ENCODE results near the gene CLEC16A. TPM values are rescaled to one million over a fixed set of nuclear protein-coding genes. Genes with fewer than 3 reads are reported as not detected.

The CLEC16A gene
- total and polyA plus RNA-seq, 9 of the 15 experiments (the other 6 are each of a cell fraction or from before 2014, with no cell fraction given): 1.00 to 22.3 (median 10.0) TPM

GRCh38 chr16:11159282-11159681 is 214.9 kb downstream of the CLEC16A start (continued):
- TF ChIP-seq NKRF (IDR thresholded peaks at IDR 0.05; ENCODE audit: borderline replicate concordance): no peak
- no peak for TF ChIP-seq KLF10 (CRISPR knock-in tag; IDR thresholded peaks at IDR 0.05)
- no peak for TF ChIP-seq SIN3A (IDR thresholded peaks at IDR 0.05; ENCODE audit: borderline replicate concordance in 2 of 2, control insufficient read depth in 1 of 2, low read depth in 2 of 2, low read length in 2 of 2)
- no peak for TF ChIP-seq CLOCK (CRISPR knock-in tag; IDR thresholded peaks at IDR 0.05; ENCODE audit: borderline replicate concordance)
- TF ChIP-seq U2AF2 (optimal IDR thresholded peaks at IDR 0.05; ENCODE audit: low read depth, low read length): no peak
- TF ChIP-seq ZNF133 (CRISPR knock-in tag; IDR thresholded peaks at IDR 0.05): no peak

Measured in K562 (cell line).